HL-60 (cell line): Measurements from ENCODE around the gene BANP.
"Not testable (repeated sequence)": the region's sequence is repeated elsewhere in the genome, so short reads cannot be mapped to it uniquely, and the experiment has no call there.

Source experiments
- DNase-seq, 2 experiments: peaks; one replicate each; pipeline ENCODE4 v3.0.0-alpha.2; 2010 to 2020; ENCODE audit warnings: low read depth in 1 of 2, low spot score in 1 of 2
- H3K27ac ChIP-seq: fragments of 250-450 bp; sonication (Bioruptor Pico); replicated peaks from 2 replicates; pipeline ENCODE4 v1.5.1; 2020; ENCODE audit warnings: mild to moderate bottlenecking, moderate library complexity
- H3K27me3 ChIP-seq: fragments of 250-450 bp; sonication (Bioruptor Pico); 2 replicates; pipeline ENCODE4 v1.5.1; 2021; ENCODE audit warnings: mild to moderate bottlenecking, moderate library complexity; ENCODE audit not compliant: insufficient read depth, poor library complexity, severe bottlenecking
- H3K4me3 ChIP-seq: replicated peaks from 2 replicates; pipeline ENCODE4 v1.5.1; 2011; ENCODE audit warnings: mild to moderate bottlenecking, control low read depth, low read length; ENCODE audit not compliant: insufficient read depth
- GABPA ChIP-seq: IDR thresholded peaks from 2 replicates; pipeline ENCODE4 v1.6.1; 2012; ENCODE audit warnings: low read depth
- REST ChIP-seq: IDR thresholded peaks from 2 replicates; pipeline ENCODE4 v1.6.1; 2012; ENCODE audit warnings: low read depth; ENCODE audit not compliant: insufficient replicate concordance

The BANP gene

GRCh38 chr16:88090377-88091175, 139.3 kb downstream of the BANP start:
- H3K4me3 ChIP-seq, H3K27me3 ChIP-seq, DNase-seq, H3K27ac ChIP-seq: not testable (repeated sequence)

DNA sequence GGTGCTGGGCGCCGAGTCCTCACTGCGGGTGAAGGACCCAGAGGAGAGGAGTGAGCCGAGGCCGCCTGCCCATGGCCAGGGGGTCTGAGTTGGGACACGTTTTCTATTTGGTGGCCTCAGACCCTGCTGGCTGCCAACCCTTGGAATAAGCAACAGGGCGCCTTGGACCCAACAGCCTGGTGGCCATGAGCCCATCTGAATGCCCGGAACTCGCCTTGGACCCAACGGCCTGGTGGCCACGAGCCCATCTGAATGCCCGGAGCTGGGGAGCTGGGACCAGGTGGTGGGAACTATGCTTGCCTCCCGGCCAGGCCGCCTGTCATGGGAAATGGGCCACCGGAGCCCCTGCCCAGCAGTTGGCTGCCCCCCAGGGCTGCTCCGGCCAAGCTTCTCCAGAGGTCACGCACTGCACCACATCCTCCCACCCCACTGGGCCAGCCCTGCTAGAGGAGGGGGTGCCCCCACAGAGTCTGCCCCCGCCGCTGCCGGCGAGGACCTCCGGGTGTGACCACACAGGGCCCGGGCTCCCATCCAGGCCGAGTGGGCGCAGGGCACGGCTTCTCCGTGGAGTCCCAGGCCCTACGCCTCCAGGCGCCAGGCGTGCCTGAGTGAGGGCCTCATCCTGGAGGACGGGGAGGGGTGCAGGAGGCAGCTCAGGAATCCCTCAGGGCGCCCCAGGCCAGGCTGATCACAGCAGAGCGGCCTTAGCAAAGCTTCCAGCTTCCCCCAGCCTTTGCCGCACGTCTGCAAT, 140.2 kb downstream of the BANP start:
- H3K4me3 ChIP-seq: not testable (repeated sequence)

GRCh38 chr16:88091972-88092302, 140.7 kb downstream of the BANP start:
- H3K27ac ChIP-seq, H3K4me3 ChIP-seq, DNase-seq, H3K27me3 ChIP-seq: not testable (repeated sequence)

More for the DNA sequence above, 140.2 kb downstream of the BANP start:
- DNase-seq, H3K27me3 ChIP-seq, H3K27ac ChIP-seq: not testable (repeated sequence)

- H3K27me3 ChIP-seq, H3K27ac ChIP-seq, DNase-seq, H3K4me3 ChIP-seq: not testable (repeated sequence)
Observed at GRCh38 chr16:88092791-88093555, 141.7 kb downstream of the BANP start.

DNA sequence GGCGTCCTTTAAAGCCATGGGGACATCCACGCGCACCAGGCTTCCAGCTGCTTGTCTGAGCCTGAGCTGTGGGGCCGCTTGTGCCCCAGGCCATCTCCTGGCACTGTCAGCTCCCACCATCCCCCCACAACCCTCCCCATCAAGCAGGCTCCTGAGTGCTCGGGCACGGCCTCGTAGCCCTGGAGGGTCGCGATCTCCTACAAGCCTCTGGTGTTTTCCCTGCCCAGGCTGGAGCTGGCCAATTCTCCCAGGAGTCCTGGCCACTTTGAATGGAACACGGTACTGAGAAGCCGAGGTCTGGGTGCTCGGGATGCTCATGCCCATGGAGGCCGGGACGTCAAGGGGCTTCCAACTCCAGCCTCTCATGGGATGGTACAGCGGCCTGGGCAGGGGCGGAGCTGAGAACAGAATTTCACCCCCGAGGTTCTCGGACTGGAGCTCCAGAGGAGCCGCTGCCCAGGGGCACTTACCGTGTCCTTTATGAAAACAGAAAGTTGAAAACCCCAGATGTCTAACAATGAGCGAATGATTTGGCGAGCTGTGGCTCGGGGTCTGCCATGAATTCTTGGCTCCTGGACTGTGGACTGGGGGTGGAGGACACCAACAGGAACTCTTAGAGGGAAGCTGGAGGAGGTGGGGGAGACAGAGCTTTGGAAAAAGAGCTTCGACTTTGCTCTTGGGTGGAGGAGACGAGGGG, 142.5 kb downstream of the BANP start:
- H3K27me3 ChIP-seq, H3K27ac ChIP-seq, H3K4me3 ChIP-seq, DNase-seq: not testable (repeated sequence)

GRCh38 chr16:88094253-88094575, 143.0 kb downstream of the BANP start:
- H3K27me3 ChIP-seq, DNase-seq, H3K27ac ChIP-seq, H3K4me3 ChIP-seq: not testable (repeated sequence)

DNA sequence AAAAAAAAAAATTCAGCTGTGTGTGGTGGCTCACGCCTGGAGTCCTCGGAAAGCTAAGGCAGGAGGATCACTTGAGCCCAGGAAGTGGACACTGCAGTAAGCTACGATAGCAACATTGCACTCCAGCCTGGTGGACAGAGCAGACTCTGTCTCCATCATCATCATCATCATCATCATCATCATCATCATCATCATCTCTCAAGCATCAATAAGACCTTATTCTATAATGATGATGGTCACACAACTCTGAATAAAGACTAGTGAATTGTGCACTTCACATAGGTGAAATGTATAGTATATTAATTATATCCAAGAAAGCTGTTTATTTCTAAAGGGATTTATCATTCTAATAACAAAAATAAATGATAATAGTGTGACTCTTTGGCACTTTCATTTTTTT, 143.7 kb downstream of the BANP start:
- DNase-seq, H3K27ac ChIP-seq, H3K27me3 ChIP-seq, H3K4me3 ChIP-seq: not testable (repeated sequence)

- H3K27ac ChIP-seq, DNase-seq, H3K4me3 ChIP-seq, H3K27me3 ChIP-seq: not testable (repeated sequence)
Observed at GRCh38 chr16:88096659-88097058, 145.4 kb downstream of the BANP start.

DNA sequence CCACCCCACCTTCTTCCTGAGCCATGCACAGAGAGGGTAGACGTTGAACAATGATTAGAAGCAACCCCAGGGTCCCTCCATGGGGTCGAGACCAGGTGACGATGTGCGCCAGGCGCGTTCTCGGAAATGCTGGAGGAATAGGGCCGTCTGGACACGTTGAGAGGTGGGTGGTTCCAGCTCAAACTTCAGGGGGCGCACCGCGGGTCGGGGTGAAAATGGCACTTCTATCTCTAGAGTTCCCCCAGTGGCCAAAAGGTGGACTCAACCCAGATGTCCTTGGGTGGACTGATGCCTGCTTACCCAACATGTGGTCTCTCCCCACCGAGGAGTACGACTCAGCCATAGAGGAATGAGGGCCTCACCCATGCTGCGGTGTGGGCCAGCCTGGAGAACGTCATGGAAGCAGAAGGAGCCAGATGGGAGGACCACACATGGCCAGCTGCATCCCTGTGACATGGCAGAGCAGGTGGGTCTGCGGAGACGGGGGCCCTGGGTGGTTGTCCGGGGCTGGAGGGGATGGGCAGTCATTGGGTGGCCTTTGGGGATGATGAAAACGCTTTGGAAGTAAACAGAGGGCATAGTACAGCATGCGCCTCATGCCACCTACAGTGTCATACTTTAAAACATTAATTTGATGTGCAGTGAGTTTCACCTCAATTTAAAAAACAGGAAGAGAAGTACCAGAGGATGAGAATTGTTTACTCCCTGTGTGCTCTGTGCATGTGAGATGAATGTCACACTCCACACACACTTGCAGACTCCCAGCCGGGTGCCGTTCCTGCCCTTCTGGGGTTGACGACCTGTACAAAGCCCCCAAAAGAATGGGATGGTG, 147.7 kb downstream of the BANP start:
- DNase-seq, H3K4me3 ChIP-seq, H3K27ac ChIP-seq, H3K27me3 ChIP-seq: not testable (repeated sequence)

DNA sequence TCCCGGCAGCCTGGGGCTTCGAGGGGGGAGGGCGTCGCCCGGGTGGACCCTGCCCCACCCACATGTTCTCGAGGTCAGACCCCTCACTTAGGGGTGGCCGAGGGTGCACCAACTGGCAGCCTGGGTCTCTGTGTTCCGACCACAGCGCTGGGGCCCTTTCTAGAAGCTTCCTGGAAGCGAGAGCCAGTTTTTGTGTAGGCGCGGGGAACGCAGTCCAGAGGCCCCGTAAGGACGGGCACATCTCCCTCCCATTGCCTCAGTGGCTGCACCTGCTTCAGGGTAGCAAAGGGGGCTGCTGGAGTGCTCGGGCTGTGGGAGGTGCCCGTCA, 148.3 kb downstream of the BANP start:
- Histone ChIP-seq H3K27me3 (no peaks in the 10 kb centered on the region), H3K4me3 (no peak overlapping the region), H3K27ac (no peak overlapping the region)
- TF ChIP-seq GABPA (no peak), REST (no peak)
- no peak for DNase-seq

DNA sequence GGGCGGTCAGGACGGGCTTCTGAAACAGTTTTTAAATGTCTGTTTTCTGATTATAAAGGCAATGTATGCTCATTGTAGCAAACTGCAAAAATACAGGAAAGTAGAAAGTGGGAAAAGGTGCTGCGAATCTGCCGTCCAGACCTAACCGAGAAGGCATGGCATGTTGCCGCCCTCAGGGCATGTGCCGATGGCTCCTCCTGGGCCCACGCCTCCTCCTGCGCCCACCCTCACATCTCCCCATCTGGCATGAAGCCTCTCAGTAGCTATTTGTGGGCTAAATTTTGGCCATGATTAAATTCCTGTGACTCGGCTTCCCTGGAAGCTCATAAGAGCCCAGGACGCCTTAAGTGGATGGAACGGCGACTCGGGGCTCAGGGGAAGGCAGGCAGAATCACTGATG, 148.7 kb downstream of the BANP start:
- not testable (repeated sequence) for H3K27me3 ChIP-seq, H3K27ac ChIP-seq, DNase-seq, H3K4me3 ChIP-seq
